GM19238 (cell line): ENCODE results near the gene ZNF638.

Experiments
- DNase-seq: peaks from one replicate; pipeline ENCODE4 v3.0.0; 2011; ENCODE audit warnings: low spot score; ENCODE audit not compliant: insufficient read length

The ZNF638 gene

DNA sequence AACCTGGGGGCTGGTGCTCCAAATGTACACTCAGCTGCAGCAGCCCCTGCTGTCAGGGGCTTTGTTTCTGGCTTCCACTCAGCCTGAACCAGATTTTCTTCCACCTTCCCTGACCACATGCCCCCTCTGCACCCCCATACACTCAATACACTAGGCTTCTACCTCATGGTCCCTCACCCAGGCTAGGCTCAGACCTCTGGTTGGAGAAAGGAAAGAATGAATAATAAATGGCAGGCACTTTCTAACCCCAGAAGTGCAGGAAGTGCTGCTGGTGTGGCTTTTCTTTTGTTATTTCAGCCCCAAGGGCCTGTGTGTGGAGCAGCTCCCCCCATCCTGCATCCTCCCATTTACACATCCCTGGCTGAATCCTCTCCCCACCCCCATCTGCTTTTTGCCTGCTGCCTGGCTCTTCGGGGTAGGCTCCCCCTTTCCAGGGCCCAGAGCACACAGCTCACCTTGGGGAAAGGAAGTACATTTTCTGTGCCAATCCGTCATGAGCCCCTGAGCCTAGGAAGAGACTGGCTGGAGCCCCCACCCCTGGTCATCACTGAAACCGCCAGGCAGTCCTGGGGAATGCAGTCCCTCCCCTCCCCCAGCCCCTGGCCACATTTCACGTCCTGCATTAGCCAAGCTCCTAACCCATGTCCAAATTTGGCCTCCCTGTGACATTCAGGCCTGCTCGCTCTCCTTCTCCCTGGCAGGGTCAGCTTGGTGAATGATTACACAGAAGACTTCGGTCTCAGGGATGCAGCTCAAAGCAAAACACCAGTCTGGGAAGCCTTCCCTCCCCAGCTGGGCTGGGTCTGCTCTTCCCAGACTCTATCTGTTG is 124.4 kb downstream of the ZNF638 start:
- no peak for DNase-seq

DNA sequence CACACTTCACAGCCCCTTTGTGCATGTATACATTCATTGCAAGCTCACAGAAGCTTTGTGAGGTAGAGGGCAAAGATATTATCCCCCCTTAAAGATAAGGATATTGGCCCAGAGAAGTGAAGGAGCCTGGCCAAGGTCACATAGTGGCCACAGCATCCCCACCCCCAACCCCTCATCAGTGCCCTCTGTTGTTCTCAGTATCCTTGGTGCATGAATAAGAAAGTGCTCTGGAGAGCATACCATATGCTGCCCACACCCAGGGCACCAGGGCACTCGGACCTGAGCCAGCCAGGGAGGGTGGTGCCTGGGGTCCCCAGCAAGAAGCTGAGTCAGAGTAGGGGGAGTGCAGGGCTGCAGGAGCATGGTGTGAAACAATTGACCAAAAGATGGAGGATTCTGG is 125.0 kb downstream of the ZNF638 start:
- DNase-seq, result no peak

DNA sequence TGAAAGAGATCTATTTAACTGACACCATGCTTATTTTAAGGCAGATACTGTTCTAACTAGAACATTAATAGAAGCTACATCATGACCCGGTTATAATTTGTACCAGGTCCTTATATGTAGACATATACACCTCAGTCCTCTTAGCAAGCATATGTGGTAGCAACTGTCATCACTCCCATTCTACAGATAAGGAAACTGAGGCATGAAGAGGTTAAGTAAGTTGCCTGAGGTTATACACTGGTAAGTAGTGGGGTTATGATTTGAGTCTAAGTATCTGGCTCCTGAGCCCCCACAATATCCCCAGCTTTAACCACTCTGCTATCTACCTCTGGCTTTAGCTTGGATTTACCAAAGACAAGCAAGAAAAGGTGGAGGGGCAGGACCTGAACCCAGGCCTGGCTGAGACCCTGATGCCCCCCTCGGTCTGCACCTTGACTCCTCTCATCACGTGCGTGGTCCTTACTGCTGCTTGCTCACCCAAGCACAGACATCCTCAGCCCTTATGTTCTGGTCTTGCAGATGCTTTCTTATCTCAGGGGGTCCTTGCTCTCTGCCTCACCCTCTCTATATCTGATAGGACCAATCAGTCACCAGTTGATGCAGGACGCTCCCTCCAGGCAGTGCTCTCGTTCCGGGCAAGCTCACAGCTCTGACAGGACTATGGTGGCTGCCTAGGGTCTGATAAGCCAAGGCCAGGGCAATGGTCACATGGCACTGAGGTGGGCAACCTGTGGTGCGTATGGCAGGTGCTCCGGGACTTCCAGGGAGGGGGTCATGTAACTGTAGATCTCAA is 125.7 kb downstream of the ZNF638 start:
- DNase-seq, result no peak

- no peak for DNase-seq
These were observed 126.3 kb downstream of the ZNF638 start for GRCh38 chr2:71457923-71458322.

- DNase-seq, result no peak
These were observed 127.0 kb downstream of the ZNF638 start for GRCh38 chr2:71458413-71459083.

- no peak for DNase-seq
These were observed 127.5 kb downstream of the ZNF638 start for GRCh38 chr2:71459084-71459431.

DNA sequence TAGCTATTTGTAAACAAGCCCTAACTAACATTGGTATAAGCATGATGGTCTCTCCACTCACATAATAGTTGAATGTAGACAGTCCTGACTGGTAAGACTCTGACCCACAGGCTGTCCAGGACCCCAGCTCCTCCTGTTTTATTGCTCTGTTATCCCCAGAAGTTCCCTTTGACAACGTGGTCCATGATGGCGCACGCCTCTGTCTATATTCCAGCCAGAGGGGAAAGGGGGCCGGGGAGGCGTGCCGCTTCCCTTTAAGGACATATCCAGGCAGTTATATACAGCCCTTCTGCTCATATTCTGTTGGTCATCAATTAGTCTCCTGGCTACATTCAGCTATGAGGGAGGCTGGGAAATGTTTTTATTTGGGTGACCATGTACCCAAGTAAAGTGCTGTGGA is 128.5 kb downstream of the ZNF638 start:
- DNase-seq, result no peak

DNA sequence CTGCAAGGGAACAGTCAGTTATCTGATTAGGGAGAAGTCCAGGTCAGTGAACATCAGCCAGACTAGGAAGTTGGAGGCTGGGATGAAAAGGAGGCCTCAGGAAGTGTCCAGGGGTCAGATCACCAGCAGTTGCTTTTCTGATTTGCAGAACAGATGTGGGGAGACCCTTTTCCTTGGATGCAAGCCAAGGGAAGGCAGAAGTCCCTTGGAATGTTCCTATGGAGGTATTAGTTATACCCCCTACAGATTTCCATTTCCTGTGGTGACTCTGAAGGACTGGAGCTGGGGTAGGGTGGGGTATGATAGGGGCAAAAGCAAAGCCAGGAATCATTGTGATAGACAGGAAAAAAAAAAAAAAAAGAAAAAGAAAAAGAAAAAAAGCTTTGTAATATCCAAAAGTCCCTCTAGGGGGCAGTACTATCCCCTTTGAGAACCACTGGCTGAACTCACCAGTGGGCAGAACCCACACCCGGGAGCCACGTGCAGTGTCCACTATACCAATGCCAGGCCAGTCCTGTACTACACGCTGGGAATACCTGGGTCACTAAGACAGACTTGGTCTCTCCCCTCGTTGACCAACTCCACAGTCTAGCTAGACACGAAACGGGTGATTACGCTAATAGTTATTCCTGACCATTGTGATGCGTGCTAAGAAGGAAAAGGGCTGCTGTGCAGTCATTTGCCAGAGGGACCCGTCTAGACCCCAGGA is 129.2 kb downstream of the ZNF638 start:
- no peak for DNase-seq

DNA sequence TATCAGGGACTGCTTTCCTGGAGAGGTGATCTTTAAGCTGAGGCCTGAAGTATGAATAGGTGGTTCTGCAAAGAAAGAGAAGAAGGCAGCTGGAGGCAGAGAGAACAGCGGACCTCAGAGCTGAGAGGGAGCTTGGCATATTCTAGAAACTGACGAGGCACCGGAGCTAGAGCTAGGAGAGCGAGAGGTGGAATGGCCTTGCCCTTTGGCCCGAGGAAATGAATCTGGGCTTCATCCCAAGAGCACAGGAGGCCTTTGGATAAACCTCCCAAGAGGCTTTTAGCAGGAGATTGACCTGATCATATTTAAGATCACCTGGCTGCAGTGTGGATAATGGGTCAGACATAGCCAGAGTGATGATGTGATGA is 129.7 kb downstream of the ZNF638 start:
- no peak for DNase-seq

DNA sequence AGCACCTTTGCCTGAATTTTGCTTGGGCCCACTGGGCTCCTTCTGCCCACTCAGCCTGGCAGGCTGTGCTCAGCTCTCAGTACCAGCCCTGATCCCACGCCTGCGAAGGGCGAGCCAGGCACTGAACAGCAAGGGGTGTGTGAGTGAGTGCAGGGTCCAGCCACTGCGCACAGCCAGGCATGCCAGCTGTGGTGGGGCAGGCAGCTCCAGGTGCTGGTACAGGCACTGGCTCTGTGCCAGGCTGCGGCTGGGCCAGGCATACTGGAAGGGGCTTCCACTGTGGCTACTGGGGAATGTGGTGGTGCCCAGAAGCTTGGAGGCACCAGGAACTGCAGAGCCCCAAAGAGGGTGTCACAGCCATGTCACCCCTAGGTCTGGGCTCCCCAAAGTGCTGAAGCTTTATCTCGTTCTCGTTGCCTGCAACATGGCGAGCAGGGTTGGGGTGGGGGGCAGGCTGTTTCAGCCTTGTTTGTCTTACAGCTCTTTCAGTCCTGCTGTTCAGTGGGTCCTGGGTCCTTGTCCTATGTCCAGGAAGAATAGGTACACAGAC is 130.5 kb downstream of the ZNF638 start:
- no peak for DNase-seq

GRCh38 chr2:71462641-71463341 is 131.2 kb downstream of the ZNF638 start:
- no peak for DNase-seq

DNA sequence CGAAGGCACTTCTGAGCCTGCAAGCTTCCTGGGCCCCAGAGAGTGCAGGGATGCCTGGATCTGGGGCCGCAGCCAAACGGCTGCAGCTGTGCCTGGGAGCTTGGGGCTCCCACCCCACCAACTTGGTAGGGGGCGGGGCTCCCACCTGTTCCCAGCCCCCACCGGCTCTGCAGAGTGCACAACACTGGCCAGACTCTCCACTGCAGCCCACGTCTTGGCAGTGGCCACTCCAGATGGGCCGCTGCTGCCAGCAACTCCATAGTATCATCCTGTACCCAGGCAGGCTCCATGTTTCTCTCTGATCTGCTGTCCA is 131.7 kb downstream of the ZNF638 start:
- DNase-seq, result no peak

GRCh38 chr2:71464389-71464788 is 132.8 kb downstream of the ZNF638 start:
- no peak for DNase-seq

- no peak for DNase-seq
These were observed 133.8 kb downstream of the ZNF638 start for GRCh38 chr2:71465356-71465755.

DNA sequence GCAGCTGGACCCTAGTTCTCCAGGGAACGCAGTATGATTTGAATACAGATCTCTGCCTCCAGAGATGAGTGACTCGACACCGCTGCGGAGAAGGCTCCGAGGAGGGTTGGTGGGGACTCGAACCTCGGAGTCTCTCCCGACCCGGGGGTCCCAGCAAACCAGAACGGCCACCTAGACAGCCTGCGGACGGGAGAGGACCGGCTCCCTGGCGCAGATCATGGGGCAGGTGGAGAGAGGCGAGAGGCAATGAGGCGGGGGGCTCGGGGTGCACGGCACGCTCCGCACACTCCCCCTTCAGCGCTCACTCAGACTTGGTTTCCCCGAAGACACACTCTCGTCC is 134.3 kb downstream of the ZNF638 start:
- DNase-seq, result no peak

DNA sequence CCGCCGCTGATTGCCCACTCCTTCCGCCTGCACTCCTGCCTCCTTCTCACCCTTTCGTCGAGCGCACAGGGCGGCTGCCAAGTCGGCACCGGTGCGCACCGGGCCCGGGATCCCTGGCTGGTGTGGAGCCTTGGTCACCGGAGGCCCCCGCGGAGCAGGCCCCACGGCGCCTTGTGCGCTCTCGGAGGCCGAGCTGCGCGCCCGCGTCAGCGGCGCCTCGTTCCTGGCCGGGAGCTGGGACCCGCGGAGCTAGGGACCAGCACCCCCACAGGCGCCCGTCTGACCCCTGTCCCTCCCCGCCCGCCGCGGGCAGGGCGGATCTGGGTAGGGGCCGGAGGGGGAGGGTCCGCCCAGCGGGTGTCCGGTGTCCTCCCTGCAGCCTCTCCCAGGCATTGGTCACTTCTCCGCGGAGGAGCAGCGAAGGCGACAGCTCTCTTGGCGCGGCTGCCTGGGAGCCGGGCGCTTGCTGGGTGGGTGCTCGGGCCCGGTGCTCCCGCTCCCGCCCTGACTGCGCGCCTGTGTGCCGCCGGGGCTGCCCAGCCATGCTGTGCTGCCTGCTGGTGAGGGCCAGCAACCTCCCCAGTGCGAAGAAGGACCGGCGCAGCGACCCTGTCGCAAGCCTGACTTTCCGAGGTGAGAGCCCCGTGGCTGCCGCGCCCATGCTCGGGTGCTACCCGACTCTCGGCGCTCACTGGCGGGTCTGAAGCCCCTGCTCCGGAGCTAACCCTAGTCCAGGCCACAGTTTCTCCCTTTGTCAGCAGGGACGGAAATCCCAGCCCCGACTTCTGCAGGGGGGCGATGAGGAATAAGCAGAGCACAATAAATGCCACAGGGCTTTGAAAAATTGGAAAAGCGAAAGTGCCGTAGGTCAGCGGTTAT is 135.0 kb downstream of the ZNF638 start:
- no peak for DNase-seq

DNA sequence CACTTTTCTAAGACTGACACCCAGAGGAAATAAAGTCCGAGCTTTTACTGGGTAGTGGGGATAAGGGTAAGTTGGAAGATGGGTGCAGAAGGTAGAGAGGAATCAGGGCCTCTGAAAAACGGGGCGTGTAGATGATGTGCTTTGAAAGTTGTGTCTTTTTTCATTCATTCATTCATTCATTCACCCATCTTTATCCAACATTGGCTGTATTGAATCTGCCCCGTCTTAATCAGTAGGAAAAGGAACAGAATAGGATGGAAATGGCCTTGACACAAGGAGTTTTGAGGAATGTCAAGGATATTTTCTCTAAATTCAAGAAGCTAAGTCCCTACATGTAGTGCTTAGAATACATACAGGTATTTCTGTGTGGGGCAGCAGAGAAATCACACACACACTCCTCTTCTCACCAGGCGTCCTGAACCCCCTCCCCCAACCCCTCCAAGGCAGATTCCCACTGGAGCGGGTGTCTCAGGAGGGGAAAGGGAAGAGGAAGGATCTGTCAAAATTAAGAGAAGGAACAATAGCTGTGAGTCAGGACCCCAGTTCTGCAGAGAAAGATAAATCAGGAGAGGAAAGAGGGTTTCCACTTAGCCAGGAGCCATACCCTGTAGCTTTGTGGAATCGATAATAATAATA is 135.7 kb downstream of the ZNF638 start:
- no peak for DNase-seq

GRCh38 chr2:71468279-71469015 is 136.9 kb downstream of the ZNF638 start:
- DNase-seq, result no peak
